GM18502 (cell line): ENCODE data around the gene TCF3.

Experiments used
- ATAC-seq: cut with Tn5 transposase; IDR thresholded peaks from one replicate; pipeline ENCODE4 v1.9.1; 2021; ENCODE audit warnings: mild to moderate bottlenecking; ENCODE audit not compliant: unreplicated experiment, poor library complexity

The TCF3 gene

DNA sequence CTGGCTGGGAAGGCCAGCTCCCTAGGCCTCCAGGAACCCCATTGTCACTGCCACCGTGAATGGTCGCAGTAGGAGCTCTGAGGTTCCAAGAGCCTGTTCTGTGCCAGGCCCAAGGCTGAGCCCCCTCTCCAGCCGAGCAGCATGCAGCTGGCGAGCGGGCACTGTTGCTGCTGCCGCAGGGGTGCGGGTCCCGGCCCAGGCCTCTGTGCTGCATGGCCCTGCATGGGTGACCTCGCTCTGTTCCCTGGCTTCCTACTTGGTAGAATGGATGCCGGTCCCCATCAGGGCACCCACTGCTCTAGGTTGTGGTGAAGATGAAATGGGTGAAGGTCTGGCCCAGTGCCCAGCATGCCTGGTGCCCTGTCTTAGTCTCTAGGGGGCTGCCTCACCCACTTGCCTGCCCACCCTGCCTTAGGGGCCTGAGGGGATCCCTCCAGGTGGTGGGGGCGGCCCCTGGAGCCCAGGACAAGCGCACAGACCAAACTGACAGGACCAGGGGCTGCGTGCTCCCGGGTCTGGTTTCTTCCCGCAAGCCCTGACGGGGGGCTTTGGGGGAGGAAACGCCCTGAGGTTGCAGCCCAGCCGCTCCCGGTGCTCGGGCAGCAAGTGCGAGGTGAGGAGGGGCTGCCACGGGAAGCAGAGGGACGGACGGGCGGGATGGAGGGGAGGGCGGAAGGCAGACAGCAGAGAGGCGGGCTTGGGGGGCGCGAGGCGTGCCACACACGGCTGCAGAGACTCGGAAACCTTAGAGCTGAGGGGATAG is 38.4 kb downstream of the TCF3 start:
- ATAC-seq: no peak

DNA sequence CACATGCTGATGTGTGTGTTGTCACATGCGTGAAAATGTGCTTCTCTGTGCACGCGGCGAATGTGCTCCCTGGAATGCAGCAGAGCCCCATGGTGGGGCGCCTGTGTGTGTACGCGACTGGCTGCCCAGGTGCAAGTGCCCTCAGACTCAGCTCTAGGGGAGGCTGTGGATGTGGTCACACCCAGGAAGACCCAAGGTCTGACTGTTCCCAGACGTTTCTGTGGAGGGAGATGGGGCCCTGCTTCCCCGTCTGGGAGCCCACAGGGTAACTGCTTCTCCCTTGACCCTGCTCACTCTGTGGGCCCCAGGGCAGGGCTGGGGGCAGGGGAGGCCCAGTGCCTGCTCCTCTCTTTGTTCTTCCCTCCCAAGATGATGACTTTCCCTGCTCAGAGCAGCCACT is 39.3 kb downstream of the TCF3 start:
- ATAC-seq: no peak

DNA sequence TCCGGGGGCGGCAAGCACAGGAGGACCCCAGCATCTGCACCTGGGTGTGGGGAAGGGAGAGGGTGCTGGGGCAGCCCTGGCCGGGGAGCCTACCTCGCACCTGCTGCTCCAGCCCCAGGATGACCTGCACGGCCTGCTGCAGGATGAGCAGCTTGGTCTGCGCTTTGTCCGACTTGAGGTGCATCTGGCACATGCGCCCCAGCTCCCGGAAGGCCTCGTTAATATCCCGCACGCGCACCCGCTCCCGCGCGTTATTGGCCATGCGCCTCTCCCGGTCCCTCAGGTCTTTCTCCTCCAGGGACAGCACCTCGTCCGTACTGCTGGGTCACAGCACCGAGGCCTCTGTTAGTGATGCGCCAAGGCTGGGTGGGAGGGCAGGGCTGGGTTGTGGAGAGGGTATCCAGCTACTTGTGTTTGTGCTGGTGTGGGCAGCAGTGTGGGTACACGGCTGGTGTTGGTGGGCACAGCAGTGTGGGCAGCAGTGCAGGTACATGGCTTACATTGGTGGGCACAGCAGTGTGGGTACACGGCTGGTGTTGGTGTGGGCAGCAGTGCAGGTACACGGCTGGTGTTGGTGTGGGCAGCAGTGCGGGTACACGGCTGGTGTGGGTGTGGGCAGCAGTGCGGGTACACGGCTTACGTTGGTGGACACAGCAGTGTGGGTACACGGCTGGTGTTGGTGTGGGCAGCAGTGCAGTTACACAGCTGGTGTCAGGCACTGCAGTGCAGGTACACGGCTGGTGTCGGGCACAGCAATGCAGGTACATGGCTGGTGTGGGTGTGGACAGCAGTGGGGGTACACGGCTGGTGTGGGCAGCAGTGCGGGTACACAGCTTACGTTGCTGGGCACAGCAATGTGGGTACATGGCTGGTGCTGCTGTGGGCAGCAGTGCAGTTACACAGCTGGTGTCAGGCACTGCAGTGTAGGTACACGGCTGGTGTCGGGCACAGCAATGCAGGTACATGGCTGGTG is 40.0 kb downstream of the TCF3 start:
- no peak for ATAC-seq

DNA sequence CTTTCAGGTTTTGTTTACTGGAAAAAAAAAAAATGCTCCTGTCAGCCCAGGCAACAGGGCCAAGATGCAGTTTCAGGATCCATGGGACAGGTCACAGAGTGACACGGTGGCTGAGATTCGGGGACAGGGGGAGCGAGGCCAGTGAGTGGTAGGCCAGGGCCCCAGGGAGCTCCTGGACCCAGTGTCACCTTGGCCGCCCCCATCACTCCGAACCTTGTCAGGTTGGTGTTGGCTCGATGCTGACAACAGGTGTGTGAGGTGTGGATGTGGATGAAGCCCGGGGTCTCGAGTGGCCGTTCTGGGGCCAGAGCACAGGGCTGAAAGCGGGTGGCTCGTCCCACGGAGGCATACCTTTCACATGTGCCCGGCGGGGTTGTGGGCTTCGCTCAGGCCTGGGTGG is 41.1 kb downstream of the TCF3 start:
- no peak for ATAC-seq

DNA sequence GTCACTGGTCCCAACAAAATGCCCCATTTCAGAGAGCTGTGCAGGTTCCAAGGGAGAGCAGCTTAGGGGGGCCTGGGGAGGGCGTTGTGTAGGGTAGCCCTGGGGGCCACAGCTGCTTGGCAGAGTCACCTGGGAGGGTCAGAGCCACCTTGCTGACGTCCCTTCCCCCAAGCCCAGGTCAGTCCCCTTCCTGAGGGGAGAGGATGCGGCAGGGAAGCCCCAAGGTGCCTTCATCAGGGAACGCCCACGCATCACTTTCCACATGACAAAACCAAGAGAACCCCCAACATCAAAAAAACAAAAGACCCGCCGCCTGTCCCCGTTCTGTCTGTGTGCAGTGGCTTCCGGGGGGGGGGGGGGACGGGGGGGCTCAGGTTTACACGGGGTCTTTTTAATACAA is 41.8 kb downstream of the TCF3 start:
- no peak for ATAC-seq

DNA sequence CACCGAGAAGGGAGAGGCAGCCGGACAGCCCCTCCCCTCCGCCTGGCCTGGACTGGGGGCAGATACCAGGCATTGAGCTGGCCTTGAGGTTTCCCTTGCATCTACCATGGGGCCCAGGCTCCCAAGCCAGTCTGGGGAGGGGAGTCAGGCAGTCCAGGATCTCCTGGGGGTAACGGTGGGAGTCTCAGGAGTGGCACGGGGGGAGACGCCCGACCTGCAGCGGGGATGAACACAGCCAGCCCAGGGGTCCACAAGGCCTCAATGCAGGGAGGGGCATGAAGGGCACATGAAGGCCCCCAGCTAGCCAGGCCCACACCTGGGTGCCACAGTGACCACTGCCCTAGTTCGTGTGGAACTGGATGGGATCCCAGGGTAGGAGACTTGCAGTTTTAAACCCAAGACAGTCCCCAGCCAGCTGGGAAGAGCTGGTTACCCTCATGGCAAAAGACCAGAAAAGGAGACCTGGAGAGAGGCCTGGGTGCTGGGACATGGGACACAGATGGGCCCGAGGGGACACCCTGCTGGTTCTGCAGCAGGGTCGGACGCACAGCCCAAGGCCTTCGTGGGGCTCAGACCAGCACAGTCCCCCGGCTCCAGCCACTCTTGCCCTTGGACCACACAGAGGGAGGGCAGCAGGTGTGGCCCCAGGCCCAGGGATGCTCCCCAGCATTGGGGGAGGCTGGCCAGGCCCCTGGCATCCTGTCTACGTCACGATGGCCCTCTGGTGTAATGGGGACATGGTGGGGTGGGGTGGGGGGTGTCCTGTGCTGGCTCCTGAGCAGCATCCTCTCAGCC is 42.5 kb downstream of the TCF3 start:
- ATAC-seq: no peak

DNA sequence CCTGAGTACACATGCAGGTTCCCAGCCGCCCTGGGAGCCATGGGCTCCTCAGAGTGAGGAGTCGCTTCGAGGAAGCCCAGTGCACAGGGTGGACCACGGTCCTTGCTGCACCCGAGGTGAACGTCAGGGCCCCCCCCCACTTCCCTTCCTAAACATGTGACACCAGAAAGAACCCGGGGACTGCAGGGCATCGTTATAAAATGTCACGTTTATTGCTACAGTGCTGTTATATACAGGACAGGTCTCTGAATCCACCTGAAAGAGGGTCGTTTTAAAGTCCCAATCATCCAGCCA is 43.4 kb downstream of the TCF3 start:
- no peak for ATAC-seq

DNA sequence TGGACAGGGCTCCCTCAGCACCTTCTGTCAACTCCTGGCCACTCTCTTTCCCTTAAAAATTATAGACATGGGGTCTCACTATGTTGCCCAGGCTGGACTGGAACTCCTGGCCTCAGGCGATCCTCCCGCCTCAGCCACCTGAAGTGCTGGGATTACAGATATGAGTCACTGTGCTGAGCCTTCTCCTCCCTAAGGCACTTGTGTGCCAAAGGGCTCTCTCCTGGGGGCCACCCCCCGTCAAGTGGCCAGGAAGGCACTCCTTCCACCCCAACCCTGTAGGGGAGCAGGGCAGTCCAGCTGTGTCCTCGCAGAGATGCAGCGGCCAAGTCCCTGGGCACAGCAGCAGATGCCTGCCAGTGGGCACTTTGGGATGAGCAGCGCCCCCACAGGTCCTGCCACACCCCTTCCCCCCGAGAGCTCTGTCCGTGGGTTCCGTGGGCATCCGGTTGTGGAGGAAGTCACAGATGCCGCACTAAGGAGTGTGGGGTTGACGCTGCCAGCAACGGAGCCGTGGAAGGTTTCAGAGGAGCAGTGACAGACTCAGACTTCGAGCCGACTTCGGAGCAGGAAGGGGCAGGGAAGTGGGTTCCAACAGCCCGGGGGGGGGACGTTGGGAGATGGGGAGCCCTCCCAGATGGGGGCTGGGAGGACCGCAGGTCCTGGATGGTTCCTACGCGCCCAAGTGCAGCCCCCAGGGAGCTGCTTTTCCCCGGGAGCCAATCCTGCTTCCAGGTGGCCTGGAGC is 43.9 kb downstream of the TCF3 start:
- no peak for ATAC-seq

DNA sequence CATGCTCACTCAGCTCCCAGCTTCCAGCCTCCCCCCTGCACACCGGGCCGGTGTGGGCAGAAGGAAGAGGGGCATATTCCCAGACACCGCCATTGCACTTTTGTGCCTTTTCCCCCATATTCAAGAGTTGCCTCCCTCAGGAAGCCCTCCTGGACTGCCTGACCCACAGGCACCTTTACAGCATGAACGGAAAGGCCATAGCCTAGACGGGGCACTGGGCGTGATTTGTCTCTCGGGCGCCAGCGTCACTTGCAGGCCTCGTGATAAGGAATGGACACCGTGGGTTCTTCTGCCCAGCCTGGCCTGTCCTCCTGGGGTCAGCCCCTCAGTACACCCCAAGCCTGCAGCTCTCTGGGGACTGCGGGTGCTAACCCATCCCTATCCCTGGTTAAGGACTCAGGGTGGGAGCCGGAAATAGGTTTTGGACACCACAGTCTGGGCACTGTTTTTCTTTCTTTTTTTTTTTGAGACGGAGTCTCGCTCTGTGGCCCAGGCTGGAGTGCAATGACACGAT is 46.2 kb downstream of the TCF3 start:
- no peak for ATAC-seq

DNA sequence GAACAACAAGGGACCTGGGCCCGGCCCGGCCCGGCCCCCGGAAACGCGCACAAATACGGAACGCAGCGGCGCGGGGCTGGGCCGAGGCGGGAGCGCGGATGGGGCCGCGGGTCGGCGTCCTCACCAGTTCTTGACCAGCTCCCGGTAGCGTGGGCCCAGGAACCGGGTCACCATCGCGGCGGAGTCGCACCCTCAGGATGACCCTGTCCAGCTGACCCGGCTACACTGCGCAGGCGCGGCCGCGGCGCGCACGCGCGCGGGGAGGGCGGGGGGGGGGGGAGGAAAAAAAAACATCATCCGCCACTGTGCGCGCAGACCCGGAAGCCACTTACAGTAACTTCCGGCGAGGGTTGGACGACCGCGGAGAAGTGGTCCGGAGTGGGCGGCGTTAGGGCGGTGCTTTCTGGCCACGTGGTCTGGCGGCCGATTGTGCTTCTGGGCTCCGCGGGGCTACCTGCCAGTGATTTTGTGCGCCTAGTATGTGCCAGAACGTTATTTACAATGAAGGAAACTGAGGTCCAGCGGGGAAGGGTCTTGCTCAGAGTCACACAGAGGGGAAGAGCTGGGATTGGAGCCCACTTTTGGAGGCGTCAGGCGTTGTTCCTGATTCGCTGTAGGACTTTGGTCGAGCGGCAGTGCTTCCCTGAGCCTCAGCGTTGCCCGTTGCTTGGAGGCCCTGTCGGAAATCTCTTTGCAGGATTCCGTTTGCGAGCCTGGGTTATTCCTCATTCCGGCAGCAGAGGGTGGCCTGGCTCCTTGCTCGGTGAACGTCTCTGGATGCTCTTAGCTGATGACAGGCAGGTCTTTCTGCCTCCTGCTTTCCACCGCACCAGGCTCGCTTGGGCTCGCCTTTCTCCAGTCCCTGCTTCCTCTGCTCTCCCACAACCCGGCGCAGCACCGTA is 46.9 kb downstream of the TCF3 start, which contains the start of gene UQCR11:
Gene UQCR11 (minus strand): TSS at position 227 of the 902 bp plus-strand sequence. CDS start 53 bp downstream, at position 174.
- ATAC-seq: peak; percentile 87

DNA sequence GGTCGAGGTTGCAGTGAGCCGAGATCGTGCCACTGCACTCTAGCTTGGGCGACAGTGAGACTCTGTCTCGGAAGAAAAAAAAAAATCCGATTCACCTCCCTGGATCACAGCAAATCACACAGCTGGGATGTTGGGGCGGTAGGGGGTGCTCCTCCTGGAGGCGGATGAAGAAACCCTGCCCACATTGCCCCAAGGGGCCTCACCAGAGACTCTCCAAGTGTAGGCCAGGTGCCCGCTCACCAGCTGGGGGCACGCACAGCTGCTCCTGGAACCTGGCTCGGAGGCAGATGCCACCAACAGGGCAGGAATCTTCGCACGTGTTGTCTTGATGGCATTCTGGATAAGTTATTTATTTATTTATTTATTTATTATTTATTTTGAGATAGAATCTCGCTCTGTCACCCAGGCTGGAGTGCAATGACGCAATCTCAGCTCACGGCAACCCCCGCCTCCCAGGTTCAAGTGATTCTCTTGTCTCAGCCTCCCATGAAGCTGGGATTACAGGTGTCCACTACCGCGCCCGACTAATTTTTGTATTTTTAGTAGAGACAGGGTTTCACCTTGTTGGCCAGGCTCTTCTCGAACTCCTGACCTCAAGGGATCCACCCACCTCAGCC is 50.2 kb downstream of the TCF3 start:
- ATAC-seq: no peak

DNA sequence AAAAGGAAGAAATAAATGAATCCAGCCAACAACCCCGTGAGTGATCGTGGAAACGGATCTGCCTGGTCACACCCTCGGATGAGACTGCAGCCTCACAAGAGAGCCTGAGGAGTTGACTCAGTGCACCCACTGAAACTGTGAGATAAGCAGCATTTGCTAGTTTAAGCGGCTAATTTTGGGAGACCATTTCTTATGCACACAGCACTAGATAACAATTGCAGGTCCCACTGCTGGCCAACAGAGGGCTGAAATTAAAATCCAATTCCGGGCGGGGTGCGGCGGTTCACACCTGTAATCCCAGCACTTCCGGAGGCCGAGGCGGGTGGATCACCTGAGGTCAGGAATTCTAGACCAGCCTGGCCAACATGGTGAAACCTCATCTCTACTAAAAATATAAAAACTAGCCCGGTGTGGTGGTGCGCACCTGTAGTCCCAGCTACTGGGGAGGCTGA is 50.8 kb downstream of the TCF3 start:
- ATAC-seq: no peak

DNA sequence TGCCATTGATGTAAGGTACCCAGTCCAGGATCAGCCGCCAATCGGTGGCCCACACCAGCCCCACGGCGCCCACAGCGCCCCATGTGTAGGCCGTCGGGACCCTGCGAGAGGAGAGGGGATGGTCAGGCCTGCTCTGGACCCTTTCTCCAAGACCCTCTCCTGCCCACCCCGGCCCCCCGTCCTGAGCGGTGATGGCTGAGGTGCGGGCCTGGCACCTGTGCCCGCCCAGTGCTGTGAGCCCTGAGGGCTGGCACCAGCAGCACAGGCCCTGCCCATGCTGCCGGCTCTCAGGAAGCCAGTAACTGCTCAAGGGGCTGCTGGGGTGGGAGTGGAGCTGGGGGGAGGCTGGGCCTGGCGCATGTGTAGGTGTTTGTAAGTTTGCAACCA is 53.0 kb downstream of the TCF3 start:
- no peak for ATAC-seq

DNA sequence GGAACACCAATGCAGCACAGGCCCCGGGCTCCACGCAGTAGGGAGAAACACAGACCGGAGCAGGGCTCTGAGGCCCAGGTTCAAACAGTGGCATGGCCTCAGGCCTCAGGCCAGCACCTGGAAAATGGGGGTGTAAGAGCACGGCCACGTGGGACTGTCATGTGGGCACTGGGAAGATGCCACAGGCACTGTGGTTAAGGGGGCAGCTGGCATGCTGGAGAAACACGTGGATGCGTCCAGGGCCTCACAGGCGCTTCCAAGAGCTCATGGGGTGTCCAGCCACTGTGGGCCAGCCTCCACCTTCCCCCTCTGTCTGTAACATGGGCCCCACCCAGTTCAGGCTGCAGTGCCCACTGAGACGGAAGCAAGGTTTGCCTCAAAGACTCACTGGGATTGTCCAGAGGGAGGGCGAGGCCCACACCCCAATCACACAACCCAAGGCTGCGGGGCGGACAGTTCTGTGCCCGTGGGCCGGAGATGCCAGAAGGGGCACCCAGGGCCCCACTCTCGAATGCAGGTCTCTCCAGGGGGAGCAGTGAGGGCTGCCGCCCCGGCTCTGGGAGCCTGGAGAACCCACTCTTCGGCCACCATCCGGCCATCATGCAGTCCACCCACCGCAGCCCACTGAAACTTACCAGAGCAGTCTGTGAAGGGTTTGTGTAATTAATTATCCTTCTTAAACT is 53.5 kb downstream of the TCF3 start:
- ATAC-seq: no peak

DNA sequence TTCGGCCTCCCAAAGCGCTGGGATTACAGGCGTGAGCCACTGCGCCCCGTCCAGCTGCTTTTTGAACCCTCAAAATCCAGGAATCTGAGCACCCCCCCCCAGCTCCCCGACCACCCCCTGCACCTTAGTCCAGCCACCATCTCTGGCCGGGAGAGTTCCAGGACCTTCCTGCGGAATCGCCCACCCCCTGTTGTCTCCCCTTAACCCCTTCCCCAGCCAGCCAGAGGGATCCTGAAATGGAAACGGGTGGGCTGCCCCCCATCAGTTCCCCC is 59.0 kb downstream of the TCF3 start:
- ATAC-seq: no peak

DNA sequence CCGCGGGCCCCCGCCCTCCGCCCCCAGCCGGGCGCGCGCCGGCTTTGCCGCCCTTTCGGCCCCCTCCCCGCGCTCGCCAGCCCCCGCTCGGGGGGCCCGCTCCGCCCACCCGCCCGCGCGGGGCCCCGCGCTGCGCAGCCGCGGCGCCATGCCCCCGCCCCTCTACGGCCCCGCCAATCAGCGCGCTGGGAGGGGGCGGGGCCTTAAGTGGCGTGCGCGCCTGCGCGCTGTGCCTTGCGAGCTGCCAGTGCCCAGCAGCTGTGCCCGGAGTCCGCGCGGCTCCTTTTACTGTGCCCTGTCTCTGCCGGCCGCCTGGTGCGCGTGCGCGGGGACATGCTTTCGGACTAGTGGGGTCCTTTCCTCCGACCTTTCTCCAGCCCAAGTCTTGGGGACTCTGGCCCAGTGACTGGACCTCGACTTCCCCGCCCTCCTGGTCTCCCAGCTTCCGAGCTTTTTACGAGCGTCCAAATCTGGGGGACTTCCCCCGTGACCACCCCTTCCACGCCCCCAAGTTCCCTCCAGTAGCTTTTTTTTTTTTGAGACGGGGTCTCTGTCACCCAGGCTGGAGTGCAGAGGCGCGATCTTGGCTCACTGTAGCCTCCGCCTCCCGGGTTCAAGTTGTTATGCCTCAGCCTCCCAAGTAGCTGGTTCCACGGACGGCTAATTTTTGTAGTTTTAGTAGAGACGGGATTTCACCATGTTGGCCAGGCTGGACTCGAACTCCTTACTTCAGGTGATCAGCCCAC is 59.5 kb downstream of the TCF3 start, which contains the start of gene MBD3:
Gene MBD3 (minus strand): TSS at position 111 of the 746 bp plus-strand sequence. CDS start 234 bp downstream, outside the sequence.
- ATAC-seq: peak; percentile 69

DNA sequence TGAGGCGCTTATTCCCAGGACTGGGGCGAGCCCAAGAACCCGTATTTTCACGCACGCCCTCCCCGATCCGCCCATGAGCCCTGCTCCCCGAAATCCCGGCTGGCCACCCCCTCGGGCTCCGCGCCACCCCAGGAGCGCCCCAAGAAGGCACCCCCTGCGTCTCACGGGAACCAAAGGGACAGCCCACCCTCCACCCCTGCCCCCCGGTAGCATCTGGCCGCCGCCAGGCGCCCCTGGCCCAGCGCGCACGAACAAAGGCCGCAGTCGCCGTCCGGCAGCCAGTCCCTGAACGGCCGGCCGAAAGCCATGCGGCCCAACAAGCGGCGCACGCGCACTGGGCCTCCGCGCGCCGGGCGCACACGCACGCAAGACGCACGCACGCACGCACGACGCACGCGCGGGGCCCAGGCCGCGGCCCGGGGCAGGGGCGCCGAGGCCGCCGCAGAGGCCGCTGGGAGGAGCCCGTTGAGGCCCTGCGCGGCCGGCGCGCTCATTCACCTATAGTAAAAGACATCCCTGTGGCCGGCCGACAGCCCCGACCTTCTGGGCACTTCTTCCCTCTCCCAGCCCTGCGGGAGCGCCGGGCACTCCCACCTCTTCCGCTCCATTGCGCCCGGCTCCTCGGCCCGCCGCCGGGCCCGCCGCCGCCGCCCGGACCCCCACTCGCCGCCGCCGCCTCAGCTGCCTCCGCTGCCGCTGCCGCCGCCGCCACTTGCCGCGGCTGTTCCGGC is 60.2 kb downstream of the TCF3 start:
- peak; percentile 63 for ATAC-seq
